Transverse colon (tissue), 4 donors: ENCODE measurements around the gene GOLIM4. TPM values are rescaled to one million over a fixed set of nuclear protein-coding genes. Genes with fewer than 3 reads are reported as not detected.

Experiments used
- DNase-seq: peaks from one replicate; pipeline ENCODE4 v3.0.0-alpha.2; 2019
- H3K27ac ChIP-seq, 4 donors: fragments of 200-600 bp; sonication (generic); 2 replicates each; pipeline ENCODE4 v1.5.1; 2016 to 2018; ENCODE audit warnings: inconsistent platforms in 4 of 4
- H3K27me3 ChIP-seq: fragments of 200-600 bp; sonication (generic); 2 replicates; pipeline ENCODE4 v1.5.1; 2017; ENCODE audit warnings: inconsistent platforms
- H3K36me3 ChIP-seq, 4 donors: fragments of 200-600 bp; sonication (generic); 2 replicates each; pipeline ENCODE4 v1.5.1; 2017 to 2019; ENCODE audit warnings: inconsistent platforms in 4 of 4
- H3K4me1 ChIP-seq, 4 donors: fragments of 200-600 bp; sonication (generic); 2 replicates each; pipeline ENCODE4 v1.5.1; 2017 to 2020; ENCODE audit warnings: inconsistent platforms in 4 of 4
- H3K4me3 ChIP-seq, 4 donors: fragments of 200-600 bp; sonication (generic); 1 replicate in 1 of 4; 2 replicates in 3 of 4; pipeline versions ENCODE4 v1.5.1 to v1.6.1; 2017 to 2019; ENCODE audit warnings: inconsistent platforms in 4 of 4
- H3K9me3 ChIP-seq, 2 donors: fragments of 200-600 bp; sonication (generic); 2 replicates each; pipeline ENCODE4 v1.5.1; 2017 to 2019; ENCODE audit warnings: inconsistent platforms in 2 of 2
- CTCF ChIP-seq, 5 experiments: fragments of 200-600 bp in 3 of 5; fragments of 450-650 bp in 2 of 5; sonication (generic) in 3 of 5; IDR thresholded peaks; 1 replicate in 2 of 5; 2 replicates in 3 of 5; pipeline ENCODE4 v1.5.1; 2016 to 2017; ENCODE audit warnings: antibody characterized with exemption in 5 of 5, inconsistent platforms in 3 of 5, mild to moderate bottlenecking in 2 of 5, moderate library complexity in 1 of 5
- EP300 ChIP-seq: sonication (generic); formaldehyde crosslinking; IDR thresholded peaks from one replicate; pipeline ENCODE4 v1.6.1; 2017; ENCODE audit warnings: antibody characterized with exemption, low read depth
- POLR2A ChIP-seq: fragments of 450-650 bp; IDR thresholded peaks from one replicate; pipeline ENCODE4 v1.6.1; 2016; ENCODE audit warnings: antibody characterized with exemption, mild to moderate bottlenecking, moderate library complexity
- POLR2AphosphoS5 ChIP-seq, 3 donors: sonication (generic); formaldehyde crosslinking; IDR thresholded peaks; one replicate each; pipeline ENCODE4 v1.6.1; 2016; ENCODE audit warnings: antibody characterized with exemption in 3 of 3
- WGBS, 2 donors: methylation state at CpG; one replicate each; pipeline ENCODE4 v1.1.5; 2018; ENCODE audit warnings: low coverage in 1 of 2; 5-methylcytosine and 5-hydroxymethylcytosine counted together
- in situ Hi-C, 4 donors: fragments of 200-750 bp; cut with MboI; loops; one replicate each; pipeline versions ENCODE4 v1.15.0 to v1.15.1; 2017; ENCODE audit warnings: low sequenced_read_pairs in 3 of 4, low pct_ligation_motif_present in 1 of 4, low pct_unique_long_range_greater_than_20kb in 1 of 4
- intact Hi-C: fragments of 100-400 bp; cut with DNase I; formaldehyde crosslinking; loops from one replicate; pipeline ENCODE4 v1.15.1; 2023; ENCODE audit warnings: low total_unique reads
- total RNA-seq, 4 donors: library from RNA; depleted of rRNA; stranded (reverse); fragments of >200 nt; gene quantifications; one replicate each; pipeline ENCODE4 v1.1.0, GENCODE V29; 2016

The GOLIM4 gene
- total RNA-seq, 4 donors from 2014 or later = 87.2 to 120 (median 101) TPM

GRCh38 chr3:167973901-167974300 is 121.8 kb downstream of the GOLIM4 start:
- no peak overlapping the region for H3K4me3 ChIP-seq
- no peaks in the 10 kb centered on the region for H3K27me3 ChIP-seq
- H3K27ac ChIP-seq = no peak overlapping the region
- peaks cover 0 to 11% (median 5%) of the 10 kb centered on the region in 4 donors for H3K4me1 ChIP-seq
- DNase-seq = no peak
- intact Hi-C loops (no loop called here), in situ Hi-C loops (no loop called here)
- H3K36me3 ChIP-seq = no peaks in the 10 kb centered on the region
- H3K9me3 ChIP-seq = no peaks in the 10 kb centered on the region
- TF ChIP-seq POLR2AphosphoS5 (IDR thresholded peaks at IDR 0.05) (no peak), CTCF (IDR thresholded peaks at IDR 0.05) (no peak)

GRCh38 chr3:167973046-167973445 is 122.7 kb downstream of the GOLIM4 start:
- in situ Hi-C loops = no loop called here
- no peaks in the 10 kb centered on the region for H3K36me3 ChIP-seq
- H3K4me3 ChIP-seq = no peak overlapping the region

GRCh38 chr3:167972502-167972901 is 123.2 kb downstream of the GOLIM4 start:
- TF ChIP-seq EP300 = no peak
- no peak for TF ChIP-seq POLR2AphosphoS5 (IDR thresholded peaks at IDR 0.05)
- no peak for TF ChIP-seq CTCF (IDR thresholded peaks at IDR 0.05)
- TF ChIP-seq POLR2A = no peak
- no peak for DNase-seq
- no peaks in the 10 kb centered on the region for H3K9me3 ChIP-seq
- H3K27ac ChIP-seq = no peak overlapping the region
- no peaks in the 10 kb centered on the region for H3K27me3 ChIP-seq
- intact Hi-C loops = no loop called here
- H3K4me3 ChIP-seq = no peak overlapping the region
- 81 to 82% methylated on average over 3 of the region's 3 CpGs for WGBS, 2 donors
- in situ Hi-C loops = no loop called here
- peaks cover 0 to 3% (median under 1%) of the 10 kb centered on the region in 4 donors for H3K4me1 ChIP-seq
- H3K36me3 ChIP-seq = no peaks in the 10 kb centered on the region

More at GRCh38 chr3:167973046-167973445, 122.7 kb downstream of the GOLIM4 start:
- Histone ChIP-seq H3K27ac (no peak overlapping the region), H3K4me1 (peaks cover 0 to 6% (median 2%) of the 10 kb centered on the region in 4 donors), H3K27me3 (no peaks in the 10 kb centered on the region), H3K9me3 (no peaks in the 10 kb centered on the region)
- TF ChIP-seq POLR2A = no peak
- no peak for TF ChIP-seq CTCF (IDR thresholded peaks at IDR 0.05)
- no peak for TF ChIP-seq POLR2AphosphoS5 (IDR thresholded peaks at IDR 0.05)
- no peak for TF ChIP-seq EP300
- intact Hi-C loops = no loop called here
- 61 to 64% methylated on average over 2 of the region's 2 CpGs for WGBS, 2 donors
- DNase-seq = no peak

- no peak overlapping the region for H3K4me3 ChIP-seq
- no peaks in the 10 kb centered on the region for H3K4me1 ChIP-seq
- WGBS, 2 donors = 56 to 88% methylated on average over 1 of the region's 1 CpG
- no peaks in the 10 kb centered on the region for H3K9me3 ChIP-seq
- TF ChIP-seq EP300 (no peak), POLR2A (no peak), POLR2AphosphoS5 (IDR thresholded peaks at IDR 0.05) (no peak), CTCF (IDR thresholded peaks at IDR 0.05) (no peak)
- intact Hi-C loops (no loop called here), in situ Hi-C loops (no loop called here)
- no peak for DNase-seq
- no peaks in the 10 kb centered on the region for H3K27me3 ChIP-seq
- no peak overlapping the region for H3K27ac ChIP-seq
- H3K36me3 ChIP-seq = no peaks in the 10 kb centered on the region
These were observed 126.2 kb downstream of the GOLIM4 start for GRCh38 chr3:167969548-167969947.
